Nephron (organoid): Measurements from ENCODE around the gene GAB3.
A peak's percentile ranks its signal among the peaks of the same experiment; 100 is the strongest.

Experiments used
- H3K27ac Mint-ChIP-seq, 3 experiments: 2 replicates each; pipeline ENCODE4 v1.8.0; 2020; ENCODE audit warnings: mixed read lengths in 3 of 3, mild to moderate bottlenecking in 2 of 3, moderate library complexity in 1 of 3
- H3K27me3 Mint-ChIP-seq: 2 replicates; pipeline ENCODE4 v1.8.0; 2021; ENCODE audit warnings: low read depth, mild to moderate bottlenecking, moderate library complexity, mixed read lengths
- H3K36me3 Mint-ChIP-seq: 2 replicates; pipeline ENCODE4 v1.8.0; 2020; ENCODE audit warnings: low read depth, mixed read lengths
- H3K4me1 Mint-ChIP-seq: 2 replicates; pipeline ENCODE4 v1.8.0; 2020; ENCODE audit warnings: mixed read lengths
- H3K4me3 Mint-ChIP-seq, 3 experiments: 2 replicates each; pipeline ENCODE4 v1.8.0; 2020; ENCODE audit warnings: mild to moderate bottlenecking in 3 of 3, mixed read lengths in 3 of 3, moderate library complexity in 2 of 3
- H3K9me3 Mint-ChIP-seq: 2 replicates; pipeline ENCODE4 v1.8.0; 2020; ENCODE audit warnings: mixed read lengths
- CTCF ChIP-seq, 3 experiments: fragments of 200-600 bp; sonication (generic); IDR thresholded peaks; one replicate each; pipeline ENCODE4 v1.5.0; 2021; ENCODE audit warnings: antibody characterized with exemption in 3 of 3; ENCODE audit not compliant: unreplicated experiment in 3 of 3

Gene GAB3

GRCh38 chrX:154715825-154716224 is 35.1 kb downstream of the GAB3 start:
- peaks cover 8% of the 10 kb centered on the region for H3K4me1 Mint-ChIP-seq
- no peak for TF ChIP-seq CTCF (IDR thresholded peaks at IDR 0.05; ENCODE audit: unreplicated experiment in 3 of 3)

GRCh38 chrX:154714925-154715324 is 36.0 kb downstream of the GAB3 start:
- Mint-ChIP-seq H3K4me3 (no peak overlapping the region), H3K9me3 (peaks cover 4% of the 10 kb centered on the region), H3K27ac (no peak overlapping the region), H3K27me3 (no peaks in the 10 kb centered on the region), H3K36me3 (no peaks in the 10 kb centered on the region), H3K4me1 (peaks cover 8% of the 10 kb centered on the region)
- TF ChIP-seq CTCF (IDR thresholded peaks at IDR 0.05; ENCODE audit: unreplicated experiment in 3 of 3): peak; percentile 57 to 70 (median 61)

More at GRCh38 chrX:154715825-154716224, 35.1 kb downstream of the GAB3 start:
- Mint-ChIP-seq H3K27ac (no peak overlapping the region), H3K36me3 (no peaks in the 10 kb centered on the region), H3K4me3 (no peak overlapping the region), H3K27me3 (no peaks in the 10 kb centered on the region), H3K9me3 (peaks cover 6% of the 10 kb centered on the region)

- H3K27ac Mint-ChIP-seq: no peak overlapping the region
- peaks cover 5% of the 10 kb centered on the region for H3K27me3 Mint-ChIP-seq
- no peak overlapping the region for H3K4me3 Mint-ChIP-seq
- no peaks in the 10 kb centered on the region for H3K36me3 Mint-ChIP-seq
- H3K4me1 Mint-ChIP-seq: peaks cover 5% of the 10 kb centered on the region
- TF ChIP-seq CTCF (IDR thresholded peaks at IDR 0.05; ENCODE audit: unreplicated experiment in 3 of 3): no peak
- H3K9me3 Mint-ChIP-seq: peaks cover under 1% of the 10 kb centered on the region
Observed at GRCh38 chrX:154712781-154713740, 37.8 kb downstream of the GAB3 start.

- H3K27ac Mint-ChIP-seq: no peak overlapping the region
- H3K27me3 Mint-ChIP-seq: peaks cover 5% of the 10 kb centered on the region
- H3K9me3 Mint-ChIP-seq: no peaks in the 10 kb centered on the region
- no peaks in the 10 kb centered on the region for H3K36me3 Mint-ChIP-seq
- no peak for TF ChIP-seq CTCF (IDR thresholded peaks at IDR 0.05; ENCODE audit: unreplicated experiment in 3 of 3)
- H3K4me3 Mint-ChIP-seq: no peak overlapping the region
- no peaks in the 10 kb centered on the region for H3K4me1 Mint-ChIP-seq
Observed at GRCh38 chrX:154711264-154711663, 39.6 kb downstream of the GAB3 start.

GRCh38 chrX:154710309-154710708 is 40.6 kb downstream of the GAB3 start:
- H3K9me3 Mint-ChIP-seq: no peaks in the 10 kb centered on the region

More at GRCh38 chrX:154710309-154710708, 40.6 kb downstream of the GAB3 start:
- H3K27ac Mint-ChIP-seq: no peak overlapping the region
- H3K27me3 Mint-ChIP-seq: peaks cover 5% of the 10 kb centered on the region
- H3K4me1 Mint-ChIP-seq: no peaks in the 10 kb centered on the region
- no peak overlapping the region for H3K4me3 Mint-ChIP-seq
- H3K36me3 Mint-ChIP-seq: no peaks in the 10 kb centered on the region
- TF ChIP-seq CTCF (IDR thresholded peaks at IDR 0.05; ENCODE audit: unreplicated experiment in 3 of 3): no peak
